ENCODE measurements around the gene ANK2.
A peak's percentile ranks its signal among the peaks of the same experiment; 100 is the strongest.
"Not testable (repeated sequence)": the region's sequence is repeated elsewhere in the genome, so short reads cannot be mapped to it uniquely, and the experiment has no call there.

The ANK2 gene

GRCh38 chr4:113243312-113243711, 193.9 kb downstream of the ANK2 start:
- no peak overlapping the region for H2AFZ ChIP-seq (ENCODE audit: low read length)

GRCh38 chr4:113244747-113245146, 195.3 kb downstream of the ANK2 start:
- H3K9me2 ChIP-seq (ENCODE audit: low read depth, low read length); H3K79me2 ChIP-seq (ENCODE audit: insufficient read depth, low read length): not testable (repeated sequence)

More at GRCh38 chr4:113243312-113243711, 193.9 kb downstream of the ANK2 start:
- H3K4me3 ChIP-seq (ENCODE audit: low read depth, low read length, poor library complexity, severe bottlenecking) = no peak overlapping the region
- H3K27me3 ChIP-seq (ENCODE audit: insufficient read depth, low read length) = no peaks in the 10 kb centered on the region
- H3F3A ChIP-seq (ENCODE audit: insufficient read depth, low read length) = no peaks in the 10 kb centered on the region
- H4K20me1 ChIP-seq (ENCODE audit: insufficient read depth, low read length) = no peaks in the 10 kb centered on the region
- no peaks in the 10 kb centered on the region for H3K9me2 ChIP-seq (ENCODE audit: low read depth, low read length)
- no peaks in the 10 kb centered on the region for H3K36me3 ChIP-seq (ENCODE audit: insufficient read depth, low read length)
- no peaks in the 10 kb centered on the region for H3K79me2 ChIP-seq (ENCODE audit: insufficient read depth, low read length)
- H3K9ac ChIP-seq (ENCODE audit: low read length) = no peak overlapping the region
- H3K4me1 ChIP-seq (ENCODE audit: insufficient read depth, low read length, severe bottlenecking) = no peaks in the 10 kb centered on the region
- no peak overlapping the region for H3K4me2 ChIP-seq (ENCODE audit: low read length)
- H3K9me3 ChIP-seq (ENCODE audit: low read length) = no peaks in the 10 kb centered on the region
- no peak overlapping the region for H3K27ac ChIP-seq (ENCODE audit: low read depth, low read length, poor library complexity, severe bottlenecking)
- TF ChIP-seq EZH2 (IDR thresholded peaks at IDR 0.05; ENCODE audit: borderline replicate concordance, low read length) (no peak), CTCF (IDR thresholded peaks at IDR 0.05; ENCODE audit: low read length) (no peak)

GRCh38 chr4:113248320-113248719, 198.9 kb downstream of the ANK2 start:
- no peaks in the 10 kb centered on the region for H3K9me3 ChIP-seq (ENCODE audit: low read length)
- no peak for TF ChIP-seq EZH2 (IDR thresholded peaks at IDR 0.05; ENCODE audit: borderline replicate concordance, low read length)
- peak; percentile 16 for TF ChIP-seq CTCF (IDR thresholded peaks at IDR 0.05; ENCODE audit: low read length)
- no peaks in the 10 kb centered on the region for H3K4me1 ChIP-seq (ENCODE audit: insufficient read depth, low read length, severe bottlenecking)
- H3F3A ChIP-seq (ENCODE audit: insufficient read depth, low read length) = no peaks in the 10 kb centered on the region
- H3K9ac ChIP-seq (ENCODE audit: low read length) = no peak overlapping the region
- no peaks in the 10 kb centered on the region for H3K36me3 ChIP-seq (ENCODE audit: insufficient read depth, low read length)
- H3K27me3 ChIP-seq (ENCODE audit: insufficient read depth, low read length) = no peaks in the 10 kb centered on the region
- H3K79me2 ChIP-seq (ENCODE audit: insufficient read depth, low read length) = no peaks in the 10 kb centered on the region
- no peaks in the 10 kb centered on the region for H3K9me2 ChIP-seq (ENCODE audit: low read depth, low read length)
- no peak overlapping the region for H3K4me3 ChIP-seq (ENCODE audit: low read depth, low read length, poor library complexity, severe bottlenecking)
- no peak overlapping the region for H3K4me2 ChIP-seq (ENCODE audit: low read length)
- no peak overlapping the region for H2AFZ ChIP-seq (ENCODE audit: low read length)
- H3K27ac ChIP-seq (ENCODE audit: low read depth, low read length, poor library complexity, severe bottlenecking) = no peak overlapping the region
- H4K20me1 ChIP-seq (ENCODE audit: insufficient read depth, low read length) = no peaks in the 10 kb centered on the region

More at GRCh38 chr4:113244747-113245146, 195.3 kb downstream of the ANK2 start:
- H3K4me1 ChIP-seq (ENCODE audit: insufficient read depth, low read length, severe bottlenecking); H3K4me3 ChIP-seq (ENCODE audit: low read depth, low read length, poor library complexity, severe bottlenecking); H3K9ac ChIP-seq (ENCODE audit: low read length); H3F3A ChIP-seq (ENCODE audit: insufficient read depth, low read length); H3K4me2 ChIP-seq (ENCODE audit: low read length); H4K20me1 ChIP-seq (ENCODE audit: insufficient read depth, low read length); H3K27me3 ChIP-seq (ENCODE audit: insufficient read depth, low read length); H3K27ac ChIP-seq (ENCODE audit: low read depth, low read length, poor library complexity, severe bottlenecking); H3K9me3 ChIP-seq (ENCODE audit: low read length); H2AFZ ChIP-seq (ENCODE audit: low read length); H3K36me3 ChIP-seq (ENCODE audit: insufficient read depth, low read length): not testable (repeated sequence)

- Histone ChIP-seq H3K27me3 (ENCODE audit: insufficient read depth, low read length) (no peaks in the 10 kb centered on the region), H3K4me2 (ENCODE audit: low read length) (no peak overlapping the region), H4K20me1 (ENCODE audit: insufficient read depth, low read length) (no peaks in the 10 kb centered on the region), H2AFZ (ENCODE audit: low read length) (no peak overlapping the region), H3F3A (ENCODE audit: insufficient read depth, low read length) (no peaks in the 10 kb centered on the region), H3K36me3 (ENCODE audit: insufficient read depth, low read length) (no peaks in the 10 kb centered on the region), H3K9me3 (ENCODE audit: low read length) (no peaks in the 10 kb centered on the region), H3K79me2 (ENCODE audit: insufficient read depth, low read length) (no peaks in the 10 kb centered on the region), H3K27ac (ENCODE audit: low read depth, low read length, poor library complexity, severe bottlenecking) (no peak overlapping the region), H3K9me2 (ENCODE audit: low read depth, low read length) (no peaks in the 10 kb centered on the region), H3K4me1 (ENCODE audit: insufficient read depth, low read length, severe bottlenecking) (no peaks in the 10 kb centered on the region), H3K4me3 (ENCODE audit: low read depth, low read length, poor library complexity, severe bottlenecking) (no peak overlapping the region), H3K9ac (ENCODE audit: low read length) (no peak overlapping the region)
- TF ChIP-seq CTCF (IDR thresholded peaks at IDR 0.05; ENCODE audit: low read length) (no peak), EZH2 (IDR thresholded peaks at IDR 0.05; ENCODE audit: borderline replicate concordance, low read length) (no peak)
Observed at GRCh38 chr4:113255628-113256027, 206.2 kb downstream of the ANK2 start.

All from OCI-LY1 (cell line).